HG02981 (cell line): ENCODE results near the gene GRAMD4.

Source experiments
- ATAC-seq: cut with Tn5 transposase; IDR thresholded peaks from one replicate; pipeline ENCODE4 v1.9.1; 2021; ENCODE audit warnings: mild to moderate bottlenecking, moderate library complexity; ENCODE audit not compliant: unreplicated experiment

GRAMD4 gene

GRCh38 chr22:46596032-46596441, 24.1 kb upstream of the GRAMD4 start:
- ATAC-seq = no peak

- ATAC-seq = no peak
Observed at GRCh38 chr22:46596819-46597218, 23.4 kb upstream of the GRAMD4 start.

- ATAC-seq = no peak
Observed at GRCh38 chr22:46598224-46598623, 22.0 kb upstream of the GRAMD4 start.

GRCh38 chr22:46598737-46599424, 21.3 kb upstream of the GRAMD4 start:
- ATAC-seq = no peak

DNA sequence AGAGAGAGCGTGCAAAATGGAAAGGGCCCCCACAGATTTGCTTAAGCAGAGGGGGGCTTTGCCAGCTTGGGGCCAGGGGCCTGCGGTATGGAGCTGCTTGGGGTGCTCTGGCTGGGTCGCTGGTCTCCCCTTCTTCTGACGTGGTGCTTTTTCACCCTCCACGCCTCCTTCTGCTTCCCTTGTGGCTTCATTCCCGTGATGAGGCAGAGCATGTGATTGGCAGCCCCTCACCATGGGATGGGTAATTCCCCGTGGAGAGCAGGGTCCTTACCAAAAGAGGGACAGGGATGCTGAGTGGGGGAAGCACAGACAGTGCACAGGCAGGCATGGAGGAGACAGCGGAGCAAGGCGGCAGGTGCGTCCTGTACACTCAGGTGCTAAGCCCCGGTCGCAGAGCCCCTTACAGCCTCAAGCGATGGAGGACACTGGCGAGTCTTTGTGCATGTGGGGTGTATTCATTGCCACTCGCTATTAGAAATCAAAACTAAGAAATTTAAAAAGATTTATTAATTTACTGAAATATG, 19.9 kb upstream of the GRAMD4 start:
- ATAC-seq = no peak

DNA sequence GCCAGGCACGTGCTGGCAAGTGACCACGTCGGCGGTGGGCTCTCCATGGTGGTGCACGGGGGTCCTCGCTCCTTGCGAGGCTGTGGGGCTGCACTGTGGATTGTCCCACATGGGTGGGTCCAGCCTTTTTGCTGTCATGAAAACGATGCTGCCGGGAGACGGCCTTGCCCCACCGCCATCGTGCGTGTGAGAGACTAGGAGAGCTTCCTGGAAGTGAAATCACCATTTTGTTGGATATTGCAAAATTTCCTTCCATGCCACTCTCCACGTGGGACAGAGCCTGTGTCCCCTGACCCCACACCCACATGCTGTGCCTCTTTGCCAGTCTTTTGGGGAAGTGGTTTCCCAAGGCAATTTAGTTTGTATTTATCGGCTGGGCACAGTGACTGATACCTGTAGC, 18.2 kb upstream of the GRAMD4 start:
- ATAC-seq = no peak

DNA sequence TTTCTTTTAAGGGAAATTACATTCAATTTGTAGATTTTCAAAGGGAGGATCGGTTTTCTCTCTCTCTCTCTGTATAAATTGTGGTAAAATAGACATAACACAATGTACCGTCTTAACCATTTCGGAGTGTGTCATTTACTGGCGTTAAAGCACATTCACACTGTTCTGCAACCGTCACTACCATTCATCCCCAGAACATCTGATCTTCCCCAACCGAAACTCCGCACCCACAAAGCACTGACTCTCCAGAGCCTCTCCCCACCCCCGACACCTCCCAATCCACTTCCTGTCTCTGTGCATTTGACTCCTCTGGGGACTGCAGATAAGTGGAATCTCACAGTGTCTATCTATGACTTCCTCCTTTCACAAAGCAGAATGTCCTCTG, 15.9 kb upstream of the GRAMD4 start:
- ATAC-seq = no peak

DNA sequence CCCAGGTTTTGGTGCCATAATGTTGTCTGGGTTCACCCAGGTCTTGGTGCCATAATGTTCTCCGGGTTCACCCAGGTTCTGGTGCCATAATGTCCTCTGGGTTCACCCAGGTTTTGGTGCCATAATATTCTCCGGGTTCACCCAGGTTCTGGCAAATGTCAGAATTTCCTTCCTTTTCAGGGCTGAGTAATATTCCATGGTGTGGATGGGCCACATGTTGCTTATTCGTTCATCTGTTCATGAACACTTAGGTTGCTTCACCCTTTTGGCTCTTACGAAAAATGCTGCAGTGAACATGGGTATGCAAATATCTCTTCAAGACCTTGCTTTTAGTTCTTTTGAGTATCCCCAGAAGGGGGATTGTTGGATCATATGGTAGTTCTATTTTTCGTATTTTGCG, 15.1 kb upstream of the GRAMD4 start:
- no peak for ATAC-seq

- ATAC-seq = no peak
Observed at GRCh38 chr22:46606886-46607285, 13.3 kb upstream of the GRAMD4 start.

GRCh38 chr22:46607483-46608114, 12.6 kb upstream of the GRAMD4 start:
- no peak for ATAC-seq

- ATAC-seq = no peak
Observed at GRCh38 chr22:46609175-46609690, 11.0 kb upstream of the GRAMD4 start.

- ATAC-seq = no peak
Observed at GRCh38 chr22:46609724-46610201, 10.4 kb upstream of the GRAMD4 start.

GRCh38 chr22:46610356-46610755, 9.8 kb upstream of the GRAMD4 start:
- no peak for ATAC-seq

- no peak for ATAC-seq
Observed at GRCh38 chr22:46611189-46611588, 9.0 kb upstream of the GRAMD4 start.

DNA sequence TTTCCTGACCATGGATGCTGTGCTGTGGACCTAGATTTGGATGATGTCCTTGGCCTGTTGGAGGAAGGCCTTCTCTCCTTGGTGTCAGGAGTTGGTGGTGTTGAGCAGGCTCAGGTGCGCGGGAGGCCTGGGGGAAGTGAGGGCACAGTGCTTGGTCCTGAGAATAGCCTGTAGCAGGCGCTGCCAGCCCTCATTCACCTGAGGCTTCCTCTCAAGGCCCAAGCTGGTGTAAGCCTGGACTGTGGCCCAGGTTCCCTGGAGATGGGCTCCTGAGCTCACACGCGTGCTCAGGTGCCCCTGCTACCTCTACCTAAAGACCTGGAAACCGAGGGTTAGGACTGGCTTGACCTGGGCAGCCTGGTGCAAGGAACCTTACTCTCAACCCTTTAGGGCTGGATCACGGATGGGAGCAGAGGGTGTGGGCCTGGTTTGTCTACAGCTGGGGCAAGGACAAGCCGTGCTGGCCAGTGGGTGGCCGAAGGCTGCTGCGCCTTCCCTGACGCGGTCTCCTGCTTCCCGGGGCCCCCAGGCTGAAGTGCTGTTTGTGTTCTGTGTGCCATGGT, 7.8 kb upstream of the GRAMD4 start:
- no peak for ATAC-seq

GRCh38 chr22:46612904-46613605, 7.1 kb upstream of the GRAMD4 start:
- ATAC-seq = no peak

- ATAC-seq = no peak
Observed at GRCh38 chr22:46613606-46614021, 6.6 kb upstream of the GRAMD4 start.

GRCh38 chr22:46614025-46614931, 5.9 kb upstream of the GRAMD4 start:
- ATAC-seq = no peak

- no peak for ATAC-seq
Observed at GRCh38 chr22:46617207-46617985, 2.8 kb upstream of the GRAMD4 start.
